HepG2 (cell line): Measurements from ENCODE around the gene SPCS2.

Experiments
- EZH2 ChIP-seq: conservative IDR thresholded peaks from 2 replicates; pipeline ENCODE4 v1.6.1; 2012; ENCODE audit warnings: mild to moderate bottlenecking, low read depth, low read length, moderate library complexity
- POLR2AphosphoS5 ChIP-seq: IDR thresholded peaks from 2 replicates; pipeline ENCODE4 v1.6.1; 2012; ENCODE audit warnings: low read depth, low read length
- RXRA ChIP-seq: sonication (generic); formaldehyde crosslinking; IDR thresholded peaks from 2 replicates; pipeline ENCODE4 v1.5.1; 2020; ENCODE audit warnings: missing genetic modification reagents
- SIN3A ChIP-seq: IDR thresholded peaks from 2 replicates; pipeline ENCODE4 v1.6.1; 2011; ENCODE audit warnings: low read depth, mild to moderate bottlenecking, control low read depth, low read length, borderline replicate concordance
- STAT5B ChIP-seq: sonication (generic); formaldehyde crosslinking; IDR thresholded peaks from 2 replicates; pipeline ENCODE4 v1.4.0; 2020; ENCODE audit warnings: missing genetic modification reagents
- TCF7 ChIP-seq: sonication (generic); IDR thresholded peaks from 2 replicates; pipeline ENCODE4 v1.6.1; 2016; ENCODE audit warnings: antibody characterized with exemption, low read depth
- UBTF ChIP-seq: sonication (generic); formaldehyde crosslinking; IDR thresholded peaks from 2 replicates; pipeline ENCODE4 v1.4.0; 2020; ENCODE audit warnings: mild to moderate bottlenecking, missing genetic modification reagents
- ZFP36L1 ChIP-seq: sonication (generic); formaldehyde crosslinking; IDR thresholded peaks from 2 replicates; pipeline ENCODE4 v1.8.0; 2022; ENCODE audit warnings: mild to moderate bottlenecking, missing genetic modification reagents, moderate library complexity
- ZNF33A ChIP-seq: sonication (generic); formaldehyde crosslinking; IDR thresholded peaks from 2 replicates; pipeline ENCODE4 v1.5.1; 2020; ENCODE audit warnings: missing genetic modification reagents, mild to moderate bottlenecking, moderate library complexity, borderline replicate concordance
- TF ChIP-seq, protein P1 (sequence below): sonication (generic); formaldehyde crosslinking; IDR thresholded peaks from 2 replicates; pipeline ENCODE4 v1.4.0; 2020; ENCODE audit warnings: missing genetic modification reagents

GRCh38 chr11:75011872-75012271 is 62.8 kb downstream of the SPCS2 start:
- TF ChIP-seq STAT5B (CRISPR knock-in tag) (no peak), POLR2AphosphoS5 (no peak), ZNF33A (CRISPR knock-in tag) (no peak), SIN3A (no peak), UBTF (CRISPR knock-in tag) (no peak), TCF7 (no peak), EZH2 (no peak), RXRA (CRISPR knock-in tag) (no peak), ZFP36L1 (CRISPR knock-in tag) (no peak)
- TF ChIP-seq, protein P1, sequence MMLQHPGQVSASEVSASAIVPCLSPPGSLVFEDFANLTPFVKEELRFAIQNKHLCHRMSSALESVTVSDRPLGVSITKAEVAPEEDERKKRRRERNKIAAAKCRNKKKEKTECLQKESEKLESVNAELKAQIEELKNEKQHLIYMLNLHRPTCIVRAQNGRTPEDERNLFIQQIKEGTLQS (CRISPR knock-in tag), result no peak
